HG02588 (cell line): Measurements from ENCODE around the gene C4orf50.

Experiments used
- ATAC-seq: cut with Tn5 transposase; IDR thresholded peaks from one replicate; pipeline ENCODE4 v1.9.1; 2021; ENCODE audit warnings: mild to moderate bottlenecking, moderate library complexity; ENCODE audit not compliant: unreplicated experiment

The C4orf50 gene

DNA sequence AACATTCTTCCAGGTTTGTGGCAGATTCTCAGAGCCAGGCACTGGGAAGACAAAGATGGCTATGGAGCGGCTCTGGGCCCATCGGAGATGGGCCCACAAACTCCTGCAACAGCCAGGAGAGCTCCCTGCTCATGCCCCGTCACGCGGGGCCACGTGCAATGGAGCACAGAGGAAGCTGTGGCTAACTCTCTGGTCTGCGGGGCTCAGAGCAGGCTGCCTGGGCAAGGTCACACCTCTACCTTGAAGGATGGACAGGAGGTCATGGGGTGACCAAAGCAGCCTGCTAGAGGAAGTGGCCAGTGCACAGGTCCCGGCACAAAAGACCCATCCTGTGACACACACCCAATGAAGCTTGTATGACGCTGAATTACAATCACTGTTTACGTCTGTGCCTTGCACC is 45.2 kb downstream of the C4orf50 start:
- no peak for ATAC-seq

DNA sequence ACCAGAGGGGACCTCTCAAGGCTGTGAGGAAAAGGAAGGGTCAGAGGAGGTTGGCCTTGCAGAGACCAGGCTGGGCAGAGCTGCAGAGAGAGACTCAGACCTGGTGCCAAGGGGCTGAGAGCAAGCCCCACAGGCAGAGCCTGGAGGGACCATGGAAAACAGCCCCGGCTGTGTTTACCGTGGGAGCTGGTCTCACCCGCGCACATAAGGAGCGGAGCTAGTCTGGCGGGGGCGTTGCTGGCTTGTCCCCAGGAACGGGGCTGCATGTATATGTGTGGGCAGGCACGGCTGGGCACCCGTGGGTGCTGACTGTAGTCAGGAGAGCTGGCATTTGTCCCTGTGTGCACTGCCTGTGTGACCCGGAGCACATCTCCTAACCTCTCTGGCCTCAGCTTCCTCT is 45.7 kb downstream of the C4orf50 start:
- no peak for ATAC-seq

DNA sequence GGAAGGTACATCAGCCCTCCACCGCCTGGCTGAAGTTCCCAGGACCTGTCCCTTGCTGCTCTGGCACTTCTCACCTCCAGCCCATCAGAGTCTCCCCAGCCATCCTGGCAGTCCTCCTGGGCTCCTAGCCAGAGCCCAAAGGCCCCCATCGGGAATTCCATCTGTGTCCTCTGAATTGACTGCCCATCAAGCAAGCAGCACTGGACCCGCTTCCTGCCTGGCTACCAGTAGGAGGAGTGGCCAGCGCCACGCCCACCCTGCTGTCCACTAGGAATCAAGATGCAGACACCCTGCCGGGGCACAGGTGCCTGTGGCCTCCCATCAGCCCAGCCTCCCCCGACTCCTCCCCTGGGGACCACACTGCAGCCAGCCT is 47.2 kb downstream of the C4orf50 start:
- no peak for ATAC-seq

DNA sequence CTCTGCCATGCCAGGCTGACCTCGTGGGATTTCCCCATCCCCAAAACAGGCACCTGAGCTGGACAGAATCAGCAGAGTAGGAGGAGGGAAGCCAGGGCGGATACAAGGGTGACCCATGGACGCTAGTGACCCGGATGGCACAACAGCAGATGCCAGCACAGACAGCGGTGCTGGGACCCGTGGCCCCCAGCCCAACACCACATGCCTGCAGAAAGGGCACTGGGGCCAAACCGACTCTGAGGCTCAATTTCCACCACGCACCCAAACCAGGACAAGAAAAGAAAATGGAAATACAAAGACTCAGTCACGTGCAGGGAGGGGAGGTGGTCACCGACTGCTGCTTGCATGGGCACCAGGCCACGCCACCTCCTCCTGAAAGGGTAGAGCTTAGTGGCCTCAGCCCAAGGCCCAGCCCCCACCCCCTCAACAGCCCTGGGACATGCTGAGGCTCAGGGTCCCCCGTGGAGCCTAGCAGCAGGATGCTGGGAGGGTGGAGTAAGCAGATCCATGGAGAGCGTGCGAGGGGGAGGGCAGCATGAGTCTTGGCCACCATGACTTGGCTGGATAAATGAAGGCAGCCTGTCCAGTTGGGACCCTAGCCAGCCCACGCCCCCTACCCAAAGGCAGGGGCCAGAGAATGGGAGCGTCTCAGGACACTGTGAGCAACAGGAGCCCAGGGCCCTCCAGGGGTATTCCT is 47.7 kb downstream of the C4orf50 start:
- no peak for ATAC-seq

DNA sequence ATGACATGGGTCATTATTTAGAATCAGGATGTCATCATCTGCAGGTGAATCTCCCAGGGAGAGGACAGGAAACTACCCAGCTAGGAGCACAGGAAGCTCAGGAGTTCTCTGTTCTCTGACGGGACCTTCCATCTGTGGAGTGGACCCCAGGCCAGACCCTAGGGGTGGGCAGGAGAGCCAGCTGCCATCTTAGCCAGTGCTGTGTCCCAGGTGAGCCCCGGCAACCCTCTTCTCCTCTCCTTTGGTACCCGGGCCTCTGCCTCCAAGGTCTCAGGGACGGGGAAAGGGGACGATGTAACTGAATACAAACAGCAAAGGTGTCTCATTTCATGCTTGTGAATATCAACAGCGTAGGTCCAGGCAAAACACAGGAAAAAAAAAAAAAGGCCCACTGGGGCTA is 48.5 kb downstream of the C4orf50 start:
- ATAC-seq, result no peak

DNA sequence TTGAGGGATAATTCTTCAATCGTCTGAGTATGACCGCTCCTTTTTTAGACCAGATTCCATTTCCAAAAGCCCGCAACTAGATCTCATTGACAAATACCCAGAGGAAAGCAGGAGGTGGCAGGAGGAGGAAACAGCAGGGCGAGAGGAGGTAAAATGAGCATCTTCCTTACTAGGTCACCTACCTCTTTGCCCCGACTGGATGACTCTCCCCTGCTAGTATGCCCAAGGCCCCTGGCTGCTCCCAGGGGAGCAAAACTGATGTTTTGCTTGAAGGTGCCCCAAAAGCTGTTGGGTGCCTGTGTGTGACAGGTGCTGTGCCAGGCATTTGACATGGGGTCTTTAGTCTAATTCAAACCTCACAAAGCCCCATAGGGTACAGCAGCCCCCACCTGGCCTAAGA is 48.9 kb downstream of the C4orf50 start:
- ATAC-seq, result no peak

DNA sequence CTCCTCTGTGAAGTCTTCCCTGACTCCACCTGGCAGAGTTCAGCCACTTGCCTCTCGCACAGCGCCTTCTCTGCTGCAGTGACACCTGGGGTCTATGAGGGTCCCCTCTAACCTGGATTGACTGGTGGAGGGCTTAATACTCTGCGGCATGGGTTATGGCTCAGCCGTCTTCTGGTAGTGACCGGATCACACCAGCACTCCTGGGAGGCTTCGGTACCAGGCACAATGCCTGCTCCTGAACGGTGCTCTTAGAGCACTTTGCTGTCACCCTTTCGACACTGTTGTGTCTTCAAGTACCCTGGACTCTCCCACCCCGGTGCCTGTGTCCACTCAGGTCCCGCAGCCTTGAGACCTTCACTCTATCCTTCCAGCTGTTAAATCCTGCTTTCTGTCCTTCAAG is 50.0 kb downstream of the C4orf50 start:
- ATAC-seq, result no peak

DNA sequence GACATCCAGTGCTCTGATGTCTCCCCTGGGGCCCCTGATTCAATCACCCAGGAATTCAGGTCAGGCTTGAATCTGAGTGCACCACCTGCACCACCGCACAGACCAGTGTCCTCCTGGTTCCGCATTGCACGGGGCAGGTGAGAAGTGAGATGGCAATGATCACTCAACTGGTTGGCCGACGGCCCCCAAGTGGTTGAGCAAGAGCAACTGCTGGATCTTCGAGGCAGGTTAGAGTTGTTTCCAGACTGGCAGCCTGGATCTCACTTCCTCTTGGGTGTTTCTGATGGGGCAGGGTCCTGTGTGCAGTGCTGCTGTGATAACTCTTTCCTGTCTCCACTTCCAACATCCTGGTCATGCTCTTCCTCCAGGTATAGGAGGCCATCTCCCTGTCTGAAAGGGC is 50.4 kb downstream of the C4orf50 start:
- no peak for ATAC-seq

DNA sequence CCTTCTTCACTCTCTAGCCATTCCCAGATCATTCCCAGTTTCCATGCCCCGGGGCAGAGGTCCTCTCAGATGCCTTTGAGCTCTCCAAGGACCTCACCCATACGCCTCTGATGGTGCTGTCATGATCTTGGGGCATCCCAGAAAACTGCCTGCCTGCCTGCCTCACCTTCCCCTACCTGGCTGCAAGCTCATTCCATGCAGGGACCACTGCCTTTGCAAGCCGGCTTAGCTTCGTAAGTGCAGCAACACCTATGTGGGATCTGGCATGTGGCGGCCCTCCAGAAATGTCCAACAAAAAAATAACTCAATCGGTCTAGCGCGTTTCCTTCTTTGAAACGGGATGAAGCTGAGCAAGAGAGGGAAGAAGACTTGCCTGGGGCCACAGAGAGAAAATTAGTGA is 53.0 kb downstream of the C4orf50 start:
- ATAC-seq, result no peak

DNA sequence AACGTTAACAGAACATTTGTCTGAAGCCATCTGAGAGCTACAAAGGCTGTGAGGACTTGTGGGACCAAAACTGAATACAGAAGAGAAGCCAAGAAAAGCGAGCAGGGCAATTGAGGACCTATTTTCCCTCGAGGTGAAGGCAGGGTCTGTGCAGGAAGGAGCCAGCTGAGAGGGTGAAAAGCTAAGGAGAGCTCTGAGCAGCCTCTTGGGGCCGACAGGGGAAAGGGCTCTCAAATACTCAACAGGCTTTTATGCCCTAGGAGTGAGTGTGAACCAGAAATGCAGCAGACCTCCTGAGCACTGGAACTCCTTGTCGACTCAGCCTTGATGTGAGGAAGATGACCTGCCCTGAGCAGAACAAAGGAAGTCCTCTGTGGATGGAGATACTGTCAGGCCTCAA is 54.2 kb downstream of the C4orf50 start:
- ATAC-seq, result no peak

DNA sequence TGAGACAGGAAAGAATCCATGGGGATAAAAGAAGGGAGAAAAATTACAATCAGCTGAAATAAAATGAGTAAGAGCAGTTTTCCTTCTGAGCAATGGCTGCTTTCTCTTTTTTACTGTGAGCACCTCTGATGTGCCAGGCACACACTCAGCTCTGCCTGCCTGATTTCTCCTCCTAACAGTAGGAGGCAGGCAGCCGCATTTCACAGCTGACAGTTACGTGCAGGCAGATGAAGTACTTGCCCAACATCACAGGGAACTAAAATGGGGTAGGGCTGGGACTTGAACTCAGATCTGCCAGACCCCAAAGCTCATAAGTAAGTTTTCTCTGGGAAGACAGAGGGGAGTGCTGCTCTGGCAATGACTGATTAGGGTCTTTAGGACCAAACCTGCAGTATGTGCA is 54.6 kb downstream of the C4orf50 start:
- ATAC-seq, result no peak

DNA sequence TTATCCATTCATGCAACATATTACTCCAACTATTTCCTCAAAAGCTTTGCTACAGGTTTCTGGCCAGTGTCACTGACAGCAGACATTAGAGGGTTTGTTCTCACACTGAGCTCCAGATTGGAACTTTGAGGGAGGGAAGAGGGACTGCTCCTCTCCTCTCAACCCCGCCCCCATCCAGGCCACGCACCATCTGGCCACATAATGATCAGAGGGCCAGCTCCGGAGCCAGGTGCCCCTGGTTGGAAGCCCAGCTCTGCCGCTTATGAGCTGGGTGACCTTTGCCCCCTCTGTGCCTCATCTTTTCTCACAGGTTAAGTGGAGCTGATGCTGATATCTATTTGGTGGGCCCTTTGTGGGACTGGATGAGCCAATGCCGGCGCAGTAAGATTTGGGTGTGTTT is 55.8 kb downstream of the C4orf50 start:
- no peak for ATAC-seq

DNA sequence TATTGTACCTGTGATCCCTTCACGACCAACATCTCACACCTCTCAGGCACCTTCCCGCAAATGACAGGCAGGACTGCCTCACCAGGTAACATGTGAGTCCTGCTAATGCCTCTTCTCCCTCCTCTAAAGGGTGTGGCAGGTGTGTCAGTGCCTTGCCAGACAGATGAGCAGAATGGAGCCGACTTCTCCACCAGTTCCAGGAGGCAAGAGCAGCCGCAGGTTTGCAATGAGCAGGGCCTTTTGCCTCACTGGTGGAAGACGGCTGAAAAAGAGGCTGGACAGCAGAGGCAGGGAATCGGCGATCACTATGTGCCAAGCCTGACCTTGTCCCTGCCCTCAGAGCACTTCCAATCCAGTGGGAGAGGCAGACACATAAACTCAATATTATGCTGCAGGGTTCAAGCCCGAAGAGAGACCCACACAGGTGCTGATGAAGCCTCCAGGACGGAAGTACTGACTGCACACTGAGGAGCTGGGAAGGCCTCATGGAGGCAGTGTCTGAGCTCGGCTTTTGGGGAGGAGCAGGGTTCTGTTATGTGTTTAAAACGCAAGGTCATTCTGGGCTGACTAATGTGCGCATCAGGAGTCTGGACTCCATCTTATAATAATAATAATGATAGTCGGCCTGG is 57.9 kb downstream of the C4orf50 start:
- no peak for ATAC-seq

DNA sequence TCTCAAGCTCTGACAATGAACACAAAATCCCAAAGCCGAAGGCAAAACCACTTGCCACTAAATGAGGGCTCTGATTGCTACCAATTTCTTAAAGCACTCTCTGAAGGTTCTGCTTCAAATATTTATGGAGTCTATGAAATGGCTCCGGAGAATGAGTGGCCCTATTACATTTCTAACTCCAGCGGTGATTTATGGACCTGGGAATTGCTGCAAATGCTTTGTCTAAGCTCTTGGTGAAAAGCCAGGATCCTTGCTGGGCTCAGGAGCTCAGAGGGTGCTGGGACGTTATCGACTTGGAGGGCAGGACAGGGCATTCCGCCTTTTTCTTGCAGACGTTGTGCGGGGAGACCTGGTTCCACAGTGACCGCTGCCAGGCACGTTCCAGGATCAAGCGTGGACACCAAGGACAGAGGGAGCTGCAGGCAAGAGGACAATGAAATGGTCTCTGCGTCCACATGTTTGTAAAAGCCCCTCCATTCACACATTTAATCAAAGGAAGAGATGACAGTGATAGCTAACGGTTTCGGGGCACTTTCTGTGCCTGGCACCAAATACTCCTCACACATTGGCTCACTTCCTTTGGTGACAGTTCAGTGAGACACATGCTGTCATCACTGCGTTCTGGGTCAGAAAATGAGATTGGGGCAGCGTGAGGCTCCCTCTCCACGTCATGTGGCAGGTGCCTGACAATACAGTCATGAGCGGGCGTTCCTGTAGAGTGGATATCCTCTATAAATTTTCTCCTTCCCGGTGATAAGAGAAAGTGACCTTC is 58.8 kb downstream of the C4orf50 start:
- ATAC-seq, result no peak

DNA sequence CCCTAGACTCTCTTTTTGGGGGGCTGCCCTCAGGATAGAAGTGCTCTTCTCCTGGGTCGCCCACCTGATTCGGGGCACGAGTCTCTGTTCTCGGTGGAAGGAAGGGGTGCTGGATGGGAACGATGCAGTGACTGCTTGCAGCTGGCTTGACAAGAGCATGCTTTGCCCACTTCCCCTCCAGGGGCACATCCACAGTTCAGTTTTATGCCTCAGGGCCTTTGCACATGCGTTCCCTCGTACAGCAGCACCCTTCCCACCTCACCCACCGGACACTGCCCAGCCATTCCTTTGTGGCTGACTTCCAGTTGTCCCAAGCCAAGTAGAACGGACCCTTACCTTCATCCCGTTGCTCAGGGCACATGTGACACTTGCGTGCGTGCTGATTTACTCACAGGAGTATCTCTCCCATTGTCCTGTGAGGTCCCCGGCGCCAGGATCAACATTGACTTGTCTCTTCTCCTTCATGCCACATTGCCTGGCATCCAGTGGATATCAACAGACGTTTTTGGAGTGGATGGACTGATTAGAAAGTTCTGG is 60.0 kb downstream of the C4orf50 start:
- ATAC-seq, result no peak

DNA sequence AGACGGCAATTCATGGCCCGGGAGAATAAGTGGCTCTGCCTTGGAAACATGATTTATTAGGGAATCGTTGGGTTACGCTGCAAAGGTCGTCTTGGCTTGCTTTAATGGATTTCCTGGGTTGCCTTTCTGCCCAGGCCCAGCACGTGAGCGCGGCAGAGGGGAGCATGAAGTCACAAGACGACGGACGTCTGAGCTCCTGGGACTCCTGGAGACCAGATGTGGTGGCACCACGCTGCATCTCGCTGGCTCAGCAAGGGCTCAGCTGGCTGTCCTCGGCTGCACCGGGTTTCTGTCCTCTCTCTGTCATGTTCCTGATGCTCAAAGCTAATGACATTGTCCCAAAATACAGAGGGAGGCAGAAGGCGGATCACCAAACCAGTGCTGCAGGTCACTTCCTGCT is 61.2 kb downstream of the C4orf50 start:
- ATAC-seq, result no peak

DNA sequence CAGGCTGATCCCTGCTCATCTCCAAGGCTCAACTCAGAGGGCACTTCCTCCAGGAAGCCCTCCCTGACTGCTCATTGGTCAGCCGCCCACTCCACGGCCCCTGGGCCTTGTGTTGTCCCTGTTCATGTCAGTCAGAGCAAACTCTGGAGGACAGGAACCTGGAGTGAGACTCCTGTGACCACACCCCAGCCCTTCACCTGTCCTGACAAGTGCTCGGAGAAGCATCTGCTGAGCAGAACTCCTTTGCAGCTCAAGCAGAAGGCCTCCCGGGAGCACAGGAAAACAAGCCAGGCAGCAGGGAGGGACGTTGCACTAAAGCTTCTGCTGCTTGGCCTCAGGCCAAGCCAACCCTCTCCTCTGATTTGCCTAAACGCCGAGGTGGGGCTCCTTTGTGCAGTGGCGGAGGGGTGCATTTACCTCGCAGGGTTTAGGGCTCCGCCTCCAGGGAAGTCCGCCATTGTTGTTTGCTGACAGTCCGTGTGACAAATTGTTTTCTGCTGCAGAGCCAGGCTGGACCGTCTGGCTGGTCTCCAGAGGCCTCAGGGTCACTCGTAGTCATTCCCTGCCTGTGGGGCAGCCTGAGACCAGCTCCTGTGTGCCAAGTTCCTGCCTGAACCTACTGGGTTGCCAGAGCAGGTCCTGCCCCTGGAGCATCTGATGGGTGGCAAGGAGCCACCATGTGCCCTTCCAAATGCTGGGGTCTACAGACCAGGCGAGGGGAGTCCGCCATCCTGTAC is 61.8 kb downstream of the C4orf50 start:
- no peak for ATAC-seq

DNA sequence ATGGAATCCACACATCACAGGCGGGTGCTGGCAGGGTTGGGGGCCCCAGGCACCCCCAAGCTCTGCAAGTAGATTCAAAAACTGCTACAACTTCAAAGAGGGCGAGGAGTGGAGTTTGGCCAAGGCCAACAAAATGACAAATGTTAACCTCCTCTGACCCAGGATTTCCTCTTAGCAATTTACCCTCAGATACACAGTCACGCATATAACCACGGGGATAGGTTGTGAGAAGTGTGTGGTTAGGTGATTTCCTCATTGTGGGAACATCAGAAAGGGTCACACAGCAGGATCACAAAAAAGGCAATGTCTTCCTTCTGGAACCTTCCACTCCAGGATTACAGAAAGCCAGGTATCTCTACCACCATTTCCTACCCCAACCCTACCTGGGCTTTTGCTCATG is 62.4 kb downstream of the C4orf50 start:
- ATAC-seq, result no peak

DNA sequence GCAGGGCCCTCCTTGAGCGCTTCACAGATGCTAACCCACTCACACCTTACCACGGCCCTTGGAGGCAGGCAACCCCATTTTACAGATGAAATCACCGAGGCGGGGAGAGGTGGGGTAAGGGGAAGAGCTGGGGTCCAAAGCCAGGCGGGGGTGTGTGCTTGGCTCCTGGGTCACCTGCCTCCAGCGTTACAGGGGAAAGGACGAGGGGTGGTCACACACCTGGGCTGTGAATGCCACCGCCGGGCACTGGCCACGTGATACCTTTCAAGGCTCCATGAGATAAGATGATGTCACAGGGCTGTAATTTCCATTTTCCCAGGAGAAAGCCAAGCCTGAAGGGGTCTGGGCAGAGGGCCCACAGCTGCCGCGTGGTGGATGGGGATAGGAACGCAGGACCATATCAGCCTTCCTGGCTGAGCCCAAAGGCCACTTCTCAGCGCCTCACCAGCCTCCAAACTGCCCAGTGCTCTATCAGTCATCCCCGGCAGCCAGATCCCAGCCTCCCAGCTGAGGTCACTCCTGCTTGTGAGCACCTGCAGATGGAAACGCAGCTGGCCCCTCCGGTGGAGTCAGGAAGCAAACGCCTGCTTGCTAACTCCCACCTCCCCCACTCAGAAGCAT is 62.9 kb downstream of the C4orf50 start:
- ATAC-seq, result no peak

DNA sequence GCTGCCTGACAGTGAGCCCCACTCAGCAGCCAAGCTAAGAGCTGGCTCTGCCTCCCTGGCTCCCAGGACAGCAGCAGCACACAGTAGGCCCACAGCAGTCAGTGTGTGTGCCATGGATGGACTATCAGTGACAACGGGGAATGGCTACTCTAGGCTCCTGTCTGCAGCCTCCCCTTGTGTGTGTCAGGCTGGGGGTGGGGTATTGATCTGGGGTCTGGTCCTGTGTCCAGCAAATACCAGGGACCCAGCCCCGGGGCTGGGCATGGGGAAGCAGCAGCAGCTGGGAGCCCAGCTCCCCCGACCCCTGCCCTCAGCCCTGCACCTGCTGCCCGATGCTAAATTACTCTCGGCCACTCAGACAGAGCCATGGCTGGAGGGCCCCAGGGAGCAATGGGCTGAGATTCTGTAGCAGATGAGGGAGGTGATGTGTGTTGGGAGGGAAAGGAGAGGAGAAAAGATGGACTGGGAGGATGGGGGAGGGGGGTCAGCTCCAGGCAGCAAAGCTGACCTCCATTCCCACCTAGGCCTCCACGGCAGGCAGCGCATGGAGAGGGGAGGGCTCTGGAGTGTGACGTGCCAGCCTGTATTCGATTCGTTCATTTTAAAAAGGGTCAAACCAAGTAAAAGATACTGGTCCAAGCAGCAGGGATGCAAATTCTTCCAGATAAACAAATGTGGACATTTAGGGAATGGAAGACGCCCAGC is 64.0 kb downstream of the C4orf50 start:
- ATAC-seq, result no peak
